ENCODE measurements around the gene MBOAT2. TPM values are rescaled to one million over a fixed set of nuclear protein-coding genes. Genes with fewer than 3 reads are reported as not detected.

Gene MBOAT2
- total and polyA plus RNA-seq, 2 of the 13 experiments (the other 11 are each of a cell fraction or from before 2014, with no cell fraction given): 0.11 to 0.36 TPM

DNA sequence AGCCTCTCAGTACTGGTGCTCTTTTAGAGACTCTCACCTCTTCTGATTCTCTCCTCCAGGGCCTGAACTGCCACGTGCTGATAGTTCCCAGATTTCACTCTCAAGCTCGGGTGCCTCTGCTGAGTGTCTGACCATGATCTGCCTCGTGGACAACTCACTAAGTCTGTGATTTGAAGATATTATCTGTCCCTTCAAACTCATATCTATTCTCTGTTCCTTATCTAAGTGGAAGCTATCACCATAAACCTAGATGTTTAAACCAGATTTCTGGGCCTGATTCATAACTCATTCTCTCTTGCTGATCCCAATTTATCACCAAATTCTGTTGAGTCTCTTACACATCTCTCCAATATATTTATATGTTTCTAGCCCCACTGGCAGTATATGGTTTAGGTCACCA, 136.1 kb downstream of the MBOAT2 start:
- Histone ChIP-seq H4K20me1 (ENCODE audit: insufficient read depth, low read length) (no peaks in the 10 kb centered on the region), H2AFZ (ENCODE audit: low read length) (no peak overlapping the region), H3K79me2 (ENCODE audit: insufficient read depth, low read length) (no peaks in the 10 kb centered on the region), H3K27ac (ENCODE audit: extremely low read length, insufficient read depth, low read length) (no peak overlapping the region), H3K4me1 (ENCODE audit: insufficient read depth, low read length) (no peaks in the 10 kb centered on the region), H3K4me2 (ENCODE audit: low read depth, low read length) (no peak overlapping the region), H3K4me3 (replicated peaks in 1 of 3; ENCODE audit: insufficient read depth in 1 of 3, low read depth in 2 of 3, low read length in 3 of 3) (no peak overlapping the region), H3K27me3 (ENCODE audit: control insufficient read depth in 1 of 2, insufficient read depth in 2 of 2, low read length in 2 of 2) (peaks cover 2 to 19% of the 10 kb centered on the region in 2 experiments; a peak in 4 of 5 replicates), H3K9me3 (ENCODE audit: low read length) (no peaks in the 10 kb centered on the region), H3K9ac (ENCODE audit: insufficient read depth, low read depth, low read length) (no peak overlapping the region), H3K36me3 (replicated peaks in 1 of 2; ENCODE audit: control insufficient read depth in 1 of 2, insufficient read depth in 2 of 2, low read length in 2 of 2) (no peaks in the 10 kb centered on the region)
- BruUV-seq (replicated peaks): no TSS peak
- FAIRE-seq: no peak
- ChIA-PET CTCF (ENCODE audit: low intra/inter-chr PET ratio, low total read pairs) (no interaction called here), POLR2A (no interaction called here)
- ATAC-seq: no peak
- intact Hi-C loops (cut with micrococcal nuclease; ENCODE audit: unreplicated experiment) (no loop called here), in situ Hi-C loops (cut with HindIII; ENCODE audit: extremely low pct_ligation_motif_present, low pct_unique_long_range_greater_than_20kb) (no loop called here)
- DNase-seq (ENCODE audit: low spot score): no peak
- 1% methylated on average over 3 of the region's 3 CpGs for WGBS (ENCODE audit: low lambda C conversion rate)
- TF ChIP-seq GPN1 (CRISPR knock-in tag; IDR thresholded peaks at IDR 0.05; ENCODE audit: borderline replicate concordance): no peak
- TF ChIP-seq PRPF4 (IDR thresholded peaks at IDR 0.05; ENCODE audit: low read depth, low read length, poor library complexity, severe bottlenecking): no peak
- TF ChIP-seq ZNF558 (CRISPR knock-in tag; IDR thresholded peaks at IDR 0.05; ENCODE audit: borderline replicate concordance): no peak
- TF ChIP-seq FOXO4 (CRISPR knock-in tag; conservative IDR thresholded peaks at IDR 0.05): no peak
- TF ChIP-seq ATF7-NPFF (CRISPR knock-in tag; IDR thresholded peaks at IDR 0.05; ENCODE audit: low read depth): no peak
- TF ChIP-seq TBL1XR1 (IDR thresholded peaks at IDR 0.05; ENCODE audit: borderline replicate concordance, low read length, partially characterized antibody): no peak
- no peak for TF ChIP-seq XBP1 (CRISPR knock-in tag; IDR thresholded peaks at IDR 0.05)
- TF ChIP-seq SRY (CRISPR knock-in tag; IDR thresholded peaks at IDR 0.05): no peak
- TF ChIP-seq HHEX (CRISPR knock-in tag; IDR thresholded peaks at IDR 0.05): no peak
- TF ChIP-seq, protein P1, sequence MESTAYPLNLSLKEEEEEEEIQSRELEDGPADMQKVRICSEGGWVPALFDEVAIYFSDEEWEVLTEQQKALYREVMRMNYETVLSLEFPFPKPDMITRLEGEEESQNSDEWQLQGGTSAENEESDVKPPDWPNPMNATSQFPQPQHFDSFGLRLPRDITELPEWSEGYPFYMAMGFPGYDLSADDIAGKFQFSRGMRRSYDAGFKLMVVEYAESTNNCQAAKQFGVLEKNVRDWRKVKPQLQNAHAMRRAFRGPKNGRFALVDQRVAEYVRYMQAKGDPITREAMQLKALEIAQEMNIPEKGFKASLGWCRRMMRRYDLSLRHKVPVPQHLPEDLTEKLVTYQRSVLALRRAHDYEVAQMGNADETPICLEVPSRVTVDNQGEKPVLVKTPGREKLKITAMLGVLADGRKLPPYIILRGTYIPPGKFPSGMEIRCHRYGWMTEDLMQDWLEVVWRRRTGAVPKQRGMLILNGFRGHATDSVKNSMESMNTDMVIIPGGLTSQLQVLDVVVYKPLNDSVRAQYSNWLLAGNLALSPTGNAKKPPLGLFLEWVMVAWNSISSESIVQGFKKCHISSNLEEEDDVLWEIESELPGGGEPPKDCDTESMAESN (CRISPR knock-in tag; conservative IDR thresholded peaks at IDR 0.05): no peak
- TF ChIP-seq HOXD1 (CRISPR knock-in tag; IDR thresholded peaks at IDR 0.05): no peak
- no peak for TF ChIP-seq PHB2 (IDR thresholded peaks at IDR 0.05; ENCODE audit: partially characterized antibody)
- no peak for TF ChIP-seq ZNF749 (CRISPR knock-in tag; IDR thresholded peaks at IDR 0.05; ENCODE audit: borderline replicate concordance)
- no peak for TF ChIP-seq THAP11 (CRISPR knock-in tag; IDR thresholded peaks at IDR 0.05)
- no peak for TF ChIP-seq ZNF768 (CRISPR knock-in tag; IDR thresholded peaks at IDR 0.05)
- TF ChIP-seq ZMYM4 (CRISPR knock-in tag; IDR thresholded peaks at IDR 0.05): no peak
- no peak for TF ChIP-seq TOPORS (CRISPR knock-in tag; IDR thresholded peaks at IDR 0.05)
- TF ChIP-seq ZNF780A (CRISPR knock-in tag; IDR thresholded peaks at IDR 0.05): no peak

Measured in HepG2 (cell line).